ENCODE measurements around the gene CIITA. TPM values are rescaled to one million over a fixed set of nuclear protein-coding genes. Genes with fewer than 3 reads are reported as not detected.

CIITA gene
- total RNA-seq, 1 experiment from 2014 or later = 22.4 TPM

DNA sequence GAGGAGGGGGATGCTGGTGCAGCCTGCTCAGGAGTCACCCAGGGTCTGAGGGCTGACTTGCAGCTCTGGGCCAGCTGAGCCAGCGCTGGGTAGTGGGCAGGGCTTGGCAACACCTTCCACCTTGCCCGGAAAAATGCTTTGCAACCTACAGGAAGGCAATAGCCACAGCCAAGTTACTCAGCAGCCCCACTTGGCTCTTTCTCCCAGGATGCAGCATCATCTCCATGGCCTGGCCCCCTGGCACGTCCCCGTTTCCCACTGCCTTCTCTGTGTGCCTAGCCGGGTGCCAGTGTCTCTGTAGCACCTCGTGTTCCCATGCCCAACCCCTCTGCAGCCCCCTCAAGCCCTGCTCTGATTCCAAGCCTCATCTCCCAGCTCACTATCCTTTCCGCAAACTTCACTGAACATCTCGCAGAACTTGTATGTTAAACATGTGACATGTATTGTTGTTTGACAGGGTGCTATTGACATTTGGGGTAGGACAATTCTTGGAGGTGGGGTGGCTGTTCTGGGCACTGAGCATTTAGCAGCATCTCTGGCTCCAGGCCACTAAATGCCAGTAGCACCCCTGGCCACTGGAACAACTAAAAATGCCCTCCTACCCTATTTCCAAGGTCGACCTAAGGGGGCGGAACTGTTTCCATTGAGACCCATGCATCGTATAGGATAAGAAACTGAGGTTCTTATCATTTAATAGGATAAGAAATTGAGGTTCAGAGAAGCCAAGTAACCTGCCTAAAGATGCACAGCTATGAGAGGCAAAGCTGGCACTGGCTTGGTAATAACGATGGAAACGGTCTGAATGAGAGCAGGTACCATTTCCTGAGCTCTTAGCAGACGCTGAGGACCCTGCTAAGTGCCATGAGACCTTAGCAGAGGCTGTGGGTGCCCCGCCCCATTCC is 53.1 kb downstream of the CIITA start:
- CTCF ChIA-PET = interaction anchor here (0.6 kb wide), 2 partner anchors 16 to 67 kb away, joined by 3 to 6 read pairs; no protein-coding TSS in a partner anchor
- Mint-ChIP-seq H3K4me1 (ENCODE audit: low read depth, unreplicated experiment) (no peaks in the 10 kb centered on the region), H3K36me3 (ENCODE audit: insufficient read depth, unreplicated experiment) (peaks cover 45% of the 10 kb centered on the region), H3K27ac (ENCODE audit: unreplicated experiment) (peak overlapping the region; percentile 31), H3K9me3 (ENCODE audit: low read depth, unreplicated experiment) (no peaks in the 10 kb centered on the region), H3K27me3 (ENCODE audit: unreplicated experiment) (no peaks in the 10 kb centered on the region), H3K4me3 (ENCODE audit: low read depth, unreplicated experiment) (no peak overlapping the region)
- no peak for DNase-seq
- TF ChIP-seq, protein P1, sequence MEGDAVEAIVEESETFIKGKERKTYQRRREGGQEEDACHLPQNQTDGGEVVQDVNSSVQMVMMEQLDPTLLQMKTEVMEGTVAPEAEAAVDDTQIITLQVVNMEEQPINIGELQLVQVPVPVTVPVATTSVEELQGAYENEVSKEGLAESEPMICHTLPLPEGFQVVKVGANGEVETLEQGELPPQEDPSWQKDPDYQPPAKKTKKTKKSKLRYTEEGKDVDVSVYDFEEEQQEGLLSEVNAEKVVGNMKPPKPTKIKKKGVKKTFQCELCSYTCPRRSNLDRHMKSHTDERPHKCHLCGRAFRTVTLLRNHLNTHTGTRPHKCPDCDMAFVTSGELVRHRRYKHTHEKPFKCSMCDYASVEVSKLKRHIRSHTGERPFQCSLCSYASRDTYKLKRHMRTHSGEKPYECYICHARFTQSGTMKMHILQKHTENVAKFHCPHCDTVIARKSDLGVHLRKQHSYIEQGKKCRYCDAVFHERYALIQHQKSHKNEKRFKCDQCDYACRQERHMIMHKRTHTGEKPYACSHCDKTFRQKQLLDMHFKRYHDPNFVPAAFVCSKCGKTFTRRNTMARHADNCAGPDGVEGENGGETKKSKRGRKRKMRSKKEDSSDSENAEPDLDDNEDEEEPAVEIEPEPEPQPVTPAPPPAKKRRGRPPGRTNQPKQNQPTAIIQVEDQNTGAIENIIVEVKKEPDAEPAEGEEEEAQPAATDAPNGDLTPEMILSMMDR (IDR thresholded peaks at IDR 0.05; ENCODE audit: unreplicated experiment) = no peak
- intact Hi-C loops (cut with micrococcal nuclease; ENCODE audit: unreplicated experiment) = no loop called here
- BruUV-seq (replicated peaks) = no TSS peak

DNA sequence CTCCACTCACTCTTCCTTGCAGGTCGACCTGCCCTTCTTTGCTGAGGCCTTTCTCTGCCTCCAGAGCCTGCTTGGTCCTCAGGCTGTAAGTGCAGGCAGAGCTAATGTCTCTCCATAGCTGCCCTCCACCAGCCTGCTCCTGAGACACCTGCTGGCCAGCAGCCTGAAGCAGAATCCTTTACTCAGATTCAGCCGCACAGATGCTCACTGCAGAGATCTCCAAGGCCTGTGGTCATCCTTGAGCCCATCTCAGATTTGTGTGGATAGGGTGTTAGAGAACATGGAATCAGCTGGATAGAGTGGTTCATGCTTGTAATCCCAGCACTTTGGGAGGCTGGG is 53.7 kb downstream of the CIITA start:
- intact Hi-C loops (cut with micrococcal nuclease; ENCODE audit: unreplicated experiment) = no loop called here
- DNase-seq = no peak
- no TSS peak for BruUV-seq (replicated peaks)
- TF ChIP-seq, protein P1 (IDR thresholded peaks at IDR 0.05; ENCODE audit: unreplicated experiment) = no peak
- Mint-ChIP-seq H3K4me3 (ENCODE audit: low read depth, unreplicated experiment) (no peak overlapping the region), H3K36me3 (ENCODE audit: insufficient read depth, unreplicated experiment) (peaks cover 45% of the 10 kb centered on the region), H3K4me1 (ENCODE audit: low read depth, unreplicated experiment) (no peaks in the 10 kb centered on the region), H3K9me3 (ENCODE audit: low read depth, unreplicated experiment) (no peaks in the 10 kb centered on the region), H3K27ac (ENCODE audit: unreplicated experiment) (no peak overlapping the region), H3K27me3 (ENCODE audit: unreplicated experiment) (no peaks in the 10 kb centered on the region)
- CTCF ChIA-PET = no interaction called here

DNA sequence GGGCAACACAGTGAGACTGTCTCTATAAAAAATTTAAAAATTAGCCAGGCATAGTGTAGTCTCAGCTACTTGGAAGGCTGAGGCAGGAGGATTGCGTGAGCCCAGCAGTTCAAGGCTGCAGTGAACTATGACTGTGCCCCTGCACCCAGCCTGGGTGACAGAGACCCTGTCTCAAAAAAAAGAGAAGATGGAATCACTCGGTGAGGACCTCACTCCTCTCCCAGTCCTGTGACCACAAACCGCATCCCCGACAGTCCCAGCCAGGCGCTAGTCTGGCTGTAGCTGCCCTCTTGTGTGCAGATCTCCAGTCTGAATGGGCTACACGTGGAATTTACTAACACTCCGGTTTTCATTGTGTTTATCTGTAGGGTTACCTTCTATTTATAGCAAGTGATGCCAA is 54.1 kb downstream of the CIITA start:
- intact Hi-C loops (cut with micrococcal nuclease; ENCODE audit: unreplicated experiment) = no loop called here

DNA sequence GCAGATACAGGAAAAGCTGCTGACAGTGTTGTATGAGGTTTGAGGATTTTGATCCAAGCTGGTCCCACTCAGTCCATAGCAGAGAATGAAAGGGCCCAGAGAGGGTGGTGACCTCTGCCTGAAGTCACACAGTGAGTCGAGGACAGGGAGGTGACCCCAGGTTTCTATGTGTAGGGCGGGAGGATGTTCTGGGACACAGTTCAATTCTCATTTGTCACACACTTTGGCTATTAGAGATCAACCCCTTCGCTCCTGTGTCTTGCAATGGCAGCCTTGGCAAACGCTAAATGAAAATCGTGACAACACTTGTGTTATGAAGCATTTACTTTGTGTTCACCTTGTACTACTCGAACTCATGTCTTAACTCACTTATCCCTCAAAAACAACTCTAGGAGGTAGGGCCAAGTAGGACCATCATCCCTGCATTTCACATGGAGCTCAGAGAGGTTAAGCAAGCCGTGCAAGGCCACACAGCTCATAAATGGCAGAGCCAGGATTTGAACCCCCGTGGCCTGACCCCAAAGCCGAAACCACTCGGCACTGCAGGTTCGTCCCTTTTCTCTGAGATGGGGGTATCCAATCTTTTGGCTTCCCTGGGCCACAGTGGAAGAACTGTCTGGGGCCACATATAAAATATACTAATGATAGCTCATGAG is 55.1 kb downstream of the CIITA start:
- Mint-ChIP-seq H3K27me3 (ENCODE audit: unreplicated experiment) (no peaks in the 10 kb centered on the region), H3K9me3 (ENCODE audit: low read depth, unreplicated experiment) (no peaks in the 10 kb centered on the region), H3K27ac (ENCODE audit: unreplicated experiment) (no peak overlapping the region), H3K4me1 (ENCODE audit: low read depth, unreplicated experiment) (no peaks in the 10 kb centered on the region), H3K4me3 (ENCODE audit: low read depth, unreplicated experiment) (no peak overlapping the region), H3K36me3 (ENCODE audit: insufficient read depth, unreplicated experiment) (peaks cover 46% of the 10 kb centered on the region)
- CTCF ChIA-PET = interaction anchor here (0.5 to 1.2 kb wide), 3 partner anchors 10 to 886 kb away, joined by 3 to 9 read pairs (median 5); partner anchors contain the start of gene DEXI
- intact Hi-C loops (cut with micrococcal nuclease; ENCODE audit: unreplicated experiment) = no loop called here
- DNase-seq = no peak
- BruUV-seq (replicated peaks) = no TSS peak
- TF ChIP-seq, protein P1 (IDR thresholded peaks at IDR 0.05; ENCODE audit: unreplicated experiment) = no peak

More for the DNA sequence above, 54.1 kb downstream of the CIITA start:
- CTCF ChIA-PET = no interaction called here
- TF ChIP-seq, protein P1 (IDR thresholded peaks at IDR 0.05; ENCODE audit: unreplicated experiment) = no peak
- no peaks in the 10 kb centered on the region for H3K27me3 Mint-ChIP-seq (ENCODE audit: unreplicated experiment)
- BruUV-seq (replicated peaks) = no TSS peak
- H3K9me3 Mint-ChIP-seq (ENCODE audit: low read depth, unreplicated experiment) = no peaks in the 10 kb centered on the region
- no peak overlapping the region for H3K4me3 Mint-ChIP-seq (ENCODE audit: low read depth, unreplicated experiment)
- H3K4me1 Mint-ChIP-seq (ENCODE audit: low read depth, unreplicated experiment) = no peaks in the 10 kb centered on the region
- H3K36me3 Mint-ChIP-seq (ENCODE audit: insufficient read depth, unreplicated experiment) = peaks cover 46% of the 10 kb centered on the region
- H3K27ac Mint-ChIP-seq (ENCODE audit: unreplicated experiment) = no peak overlapping the region
- no peak for DNase-seq

All from Calu3 (cell line).